Keratinocyte (primary cell): ENCODE measurements around the gene TP53I13. TPM values are rescaled to one million over a fixed set of nuclear protein-coding genes. Genes with fewer than 3 reads are reported as not detected.
A peak's percentile ranks its signal among the peaks of the same experiment; 100 is the strongest.

Experiments used
- DNase-seq: peaks from one replicate; pipeline ENCODE4 v3.0.0-alpha.2; 2011; ENCODE audit warnings: low read depth, missing footprints, low spot score
- FAIRE-seq: peaks from 2 replicates; lab custom pipeline; 2011; peaks lifted over from hg19 to GRCh38; lab: Jason Lieb, UNC
- H2AFZ ChIP-seq: 2 replicates; pipeline ENCODE4 v1.6.0; 2012; ENCODE audit warnings: low read length, control low read depth, inconsistent platforms; ENCODE audit not compliant: control insufficient read depth
- H3K27ac ChIP-seq: 2 replicates; pipeline ENCODE4 v1.5.1; 2011; ENCODE audit warnings: low read length; ENCODE audit not compliant: control insufficient read depth, insufficient read depth
- H3K27me3 ChIP-seq: 3 replicates; pipeline ENCODE4 v1.6.0; 2011; ENCODE audit warnings: low read length; ENCODE audit not compliant: control insufficient read depth, insufficient read depth; ENCODE audit errors: extremely low read depth
- H3K36me3 ChIP-seq, 2 experiments: 2 replicates in 1 of 2; 3 replicates in 1 of 2; pipeline ENCODE4 v1.5.1; 2011; ENCODE audit warnings: low read length in 2 of 2, mild to moderate bottlenecking in 1 of 2; ENCODE audit not compliant: control insufficient read depth in 2 of 2, insufficient read depth in 2 of 2; ENCODE audit errors: extremely low read depth in 1 of 2
- H3K4me1 ChIP-seq: 3 replicates; pipeline ENCODE4 v1.5.1; 2011; ENCODE audit warnings: low read length; ENCODE audit not compliant: control insufficient read depth, insufficient read depth; ENCODE audit errors: extremely low read depth
- H3K4me2 ChIP-seq: 3 replicates; pipeline ENCODE4 v1.6.0; 2011; ENCODE audit warnings: low read depth, low read length; ENCODE audit not compliant: control insufficient read depth, insufficient read depth; ENCODE audit errors: extremely low read depth
- H3K4me3 ChIP-seq, 3 experiments: fragments of 200-600 bp in 1 of 3; sonication (generic) in 1 of 3; 2 replicates in 2 of 3; 3 replicates in 1 of 3; pipeline ENCODE4 v1.5.1; 2011 to 2016; ENCODE audit warnings: low read length in 3 of 3, mild to moderate bottlenecking in 3 of 3, control low read depth in 2 of 3, inconsistent platforms in 1 of 3, low read depth in 1 of 3, mixed read lengths in 1 of 3, mixed run types in 1 of 3, moderate library complexity in 1 of 3; ENCODE audit not compliant: control insufficient read depth in 2 of 3, insufficient read depth in 2 of 3; ENCODE audit errors: extremely low read depth in 1 of 3
- H3K79me2 ChIP-seq: 2 replicates; pipeline ENCODE4 v1.6.0; 2012; ENCODE audit warnings: low read length; ENCODE audit not compliant: control insufficient read depth, insufficient read depth
- H3K9ac ChIP-seq: 3 replicates; pipeline ENCODE4 v1.6.0; 2011; ENCODE audit warnings: low read length; ENCODE audit not compliant: control insufficient read depth, insufficient read depth; ENCODE audit errors: extremely low read depth
- H3K9me1 ChIP-seq: 3 replicates; pipeline ENCODE4 v1.6.0; 2011; ENCODE audit warnings: low read length; ENCODE audit not compliant: control insufficient read depth, insufficient read depth; ENCODE audit errors: extremely low read depth
- H3K9me3 ChIP-seq: 2 replicates; pipeline ENCODE4 v1.5.1; 2012; ENCODE audit warnings: low read depth, low read length; ENCODE audit not compliant: control insufficient read depth
- H4K20me1 ChIP-seq: 3 replicates; pipeline ENCODE4 v1.6.0; 2011; ENCODE audit warnings: low read length; ENCODE audit not compliant: control insufficient read depth, insufficient read depth; ENCODE audit errors: extremely low read depth
- EZH2 ChIP-seq: IDR thresholded peaks from one replicate; pipeline ENCODE4 v1.6.1; 2012; ENCODE audit warnings: inconsistent platforms, mild to moderate bottlenecking, low read length, moderate library complexity
- dilution Hi-C: fragments of 300-500 bp; cut with MboI; formaldehyde crosslinking; loops from one replicate; pipeline ENCODE4 v1.7.0; 2020; ENCODE audit warnings: low sequenced_read_pairs; ENCODE audit not compliant: extremely low pct_ligation_motif_present
- polyA minus RNA-seq, 3 experiments: library from RNA; depleted of rRNA, polyadenylated mRNA; stranded (reverse); fragments of >200 nt; gene quantifications; 1 replicate in 1 of 3; 2 replicates in 1 of 3; 3 replicates in 1 of 3; pipeline ENCODE4 v1.2.3, GENCODE V29; 2011
- polyA plus RNA-seq, 5 experiments: library from polyadenylated mRNA; depleted of rRNA in 3 of 5; stranded (reverse) in 3 of 5; stranded (forward) in 1 of 5; unstranded in 1 of 5; fragments of >200 nt; gene quantifications; 1 replicate in 1 of 5; 2 replicates in 3 of 5; 3 replicates in 1 of 5; pipeline versions ENCODE4 v1.2.1 to v1.2.3, GENCODE V29; 2011 to 2012; ENCODE audit warnings: missing spikeins in 2 of 5, low read depth in 1 of 5, low replicate concordance in 1 of 5
- TF ChIP-seq, protein P1 (sequence below), 3 experiments: IDR thresholded peaks in 1 of 3; conservative IDR thresholded peaks in 1 of 3; optimal IDR thresholded peaks in 1 of 3; 2 replicates in 2 of 3; 3 replicates in 1 of 3; pipeline versions ENCODE3 to v1.5.1; 2011; ENCODE audit warnings: low read length in 3 of 3, mild to moderate bottlenecking in 3 of 3, moderate library complexity in 2 of 3, control low read depth in 1 of 3, inconsistent platforms in 1 of 3; ENCODE audit not compliant: insufficient read depth in 2 of 3; ENCODE audit errors: extremely low read depth in 1 of 3

Gene TP53I13, protein sequence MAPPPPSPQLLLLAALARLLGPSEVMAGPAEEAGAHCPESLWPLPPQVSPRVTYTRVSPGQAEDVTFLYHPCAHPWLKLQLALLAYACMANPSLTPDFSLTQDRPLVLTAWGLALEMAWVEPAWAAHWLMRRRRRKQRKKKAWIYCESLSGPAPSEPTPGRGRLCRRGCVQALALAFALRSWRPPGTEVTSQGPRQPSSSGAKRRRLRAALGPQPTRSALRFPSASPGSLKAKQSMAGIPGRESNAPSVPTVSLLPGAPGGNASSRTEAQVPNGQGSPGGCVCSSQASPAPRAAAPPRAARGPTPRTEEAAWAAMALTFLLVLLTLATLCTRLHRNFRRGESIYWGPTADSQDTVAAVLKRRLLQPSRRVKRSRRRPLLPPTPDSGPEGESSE
- polyA plus RNA-seq (11.9 to 34.7 TPM (median 14.5 TPM) in 3 replicates), polyA minus RNA-seq (10.9 to 22.2 TPM (median 13.1 TPM) in 3 replicates)
- 4.4 TPM for polyA plus RNA-seq (2011; ENCODE audit: low read depth)
- 5.8 and 16.5 TPM in 2 replicates for polyA plus RNA-seq (2011; cell fraction: cytosol; rRNA removed)
- polyA plus RNA-seq (2011; cell fraction: nucleus; rRNA removed): 71.4 and 101 TPM in 2 replicates
- 17.7 and 24.8 TPM in 2 replicates for polyA plus RNA-seq (2012; ENCODE audit: low replicate concordance)
- 39.5 TPM for polyA minus RNA-seq (2011; cell fraction: cytosol; rRNA and poly(A)+ RNA removed)
- 21.7 and 26.6 TPM in 2 replicates for polyA minus RNA-seq (2011; cell fraction: nucleus; rRNA and poly(A)+ RNA removed)

GRCh38 chr17:29568331-29569244, at the start of gene TP53I13:
TSS of gene TP53I13 (plus strand) at chr17:29568701. CDS start at chr17:29568759, 58 bp downstream.
- Histone ChIP-seq H4K20me1 (peaks cover 4% of the 10 kb centered on the region), H3K36me3 (peaks cover 0 to 1% of the 10 kb centered on the region in 2 experiments), H3K79me2 (no peaks in the 10 kb centered on the region), H2AFZ (peak within 1 kb of the TSS; percentile 83), H3K9me3 (no peaks in the 10 kb centered on the region), H3K4me1 (peaks cover 21% of the 10 kb centered on the region), H3K4me2 (peak within 1 kb of the TSS; percentile 94), H3K27ac (peak within 1 kb of the TSS; percentile 60), H3K9ac (peak within 1 kb of the TSS; percentile 78), H3K27me3 (no peaks in the 10 kb centered on the region), H3K4me3 (peak within 1 kb of the TSS; percentile 57 to 85 (median 81)), H3K9me1 (no peaks in the 10 kb centered on the region)
- TF ChIP-seq, protein P1, sequence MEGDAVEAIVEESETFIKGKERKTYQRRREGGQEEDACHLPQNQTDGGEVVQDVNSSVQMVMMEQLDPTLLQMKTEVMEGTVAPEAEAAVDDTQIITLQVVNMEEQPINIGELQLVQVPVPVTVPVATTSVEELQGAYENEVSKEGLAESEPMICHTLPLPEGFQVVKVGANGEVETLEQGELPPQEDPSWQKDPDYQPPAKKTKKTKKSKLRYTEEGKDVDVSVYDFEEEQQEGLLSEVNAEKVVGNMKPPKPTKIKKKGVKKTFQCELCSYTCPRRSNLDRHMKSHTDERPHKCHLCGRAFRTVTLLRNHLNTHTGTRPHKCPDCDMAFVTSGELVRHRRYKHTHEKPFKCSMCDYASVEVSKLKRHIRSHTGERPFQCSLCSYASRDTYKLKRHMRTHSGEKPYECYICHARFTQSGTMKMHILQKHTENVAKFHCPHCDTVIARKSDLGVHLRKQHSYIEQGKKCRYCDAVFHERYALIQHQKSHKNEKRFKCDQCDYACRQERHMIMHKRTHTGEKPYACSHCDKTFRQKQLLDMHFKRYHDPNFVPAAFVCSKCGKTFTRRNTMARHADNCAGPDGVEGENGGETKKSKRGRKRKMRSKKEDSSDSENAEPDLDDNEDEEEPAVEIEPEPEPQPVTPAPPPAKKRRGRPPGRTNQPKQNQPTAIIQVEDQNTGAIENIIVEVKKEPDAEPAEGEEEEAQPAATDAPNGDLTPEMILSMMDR (optimal IDR thresholded peaks at IDR 0.05 in 1 of 3, IDR thresholded peaks at IDR 0.05 in 1 of 3, conservative IDR thresholded peaks at IDR 0.05 in 1 of 3; ENCODE audit: extremely low read depth in 1 of 3, insufficient read depth in 2 of 3, low read length in 3 of 3): no peak
- no peak for TF ChIP-seq EZH2
- FAIRE-seq (no peak), DNase-seq (no peak)
- dilution Hi-C loops: no loop called here

- no peak overlapping the region for H3K27ac ChIP-seq
- H3K36me3 ChIP-seq: peaks cover 12 to 18% of the 10 kb centered on the region in 2 experiments
- H3K9ac ChIP-seq: no peak overlapping the region
- no peaks in the 10 kb centered on the region for H3K79me2 ChIP-seq
- H4K20me1 ChIP-seq: no peaks in the 10 kb centered on the region
- H3K9me3 ChIP-seq: no peaks in the 10 kb centered on the region
- H3K4me2 ChIP-seq: no peak overlapping the region
- no peak overlapping the region for H3K4me3 ChIP-seq
- no peak for DNase-seq
- dilution Hi-C loops: no loop called here
- no peaks in the 10 kb centered on the region for H3K9me1 ChIP-seq
- H3K4me1 ChIP-seq: no peaks in the 10 kb centered on the region
- no peak for TF ChIP-seq EZH2
- TF ChIP-seq, protein P1 (optimal IDR thresholded peaks at IDR 0.05 in 1 of 3, IDR thresholded peaks at IDR 0.05 in 1 of 3, conservative IDR thresholded peaks at IDR 0.05 in 1 of 3; ENCODE audit: extremely low read depth in 1 of 3, insufficient read depth in 2 of 3, low read length in 3 of 3): no peak
- H3K27me3 ChIP-seq: no peaks in the 10 kb centered on the region
- H2AFZ ChIP-seq: no peak overlapping the region
- FAIRE-seq: no peak
Measured at GRCh38 chr17:29524692-29525091, 43.8 kb upstream of the TP53I13 start.
